GM18508 (cell line): ENCODE results near the gene NISCH.

Experiments
- ATAC-seq: cut with Tn5 transposase; IDR thresholded peaks from one replicate; pipeline ENCODE4 v1.9.1; 2021; ENCODE audit warnings: moderate number of reproducible peaks; ENCODE audit not compliant: insufficient read depth, unreplicated experiment

The NISCH gene

DNA sequence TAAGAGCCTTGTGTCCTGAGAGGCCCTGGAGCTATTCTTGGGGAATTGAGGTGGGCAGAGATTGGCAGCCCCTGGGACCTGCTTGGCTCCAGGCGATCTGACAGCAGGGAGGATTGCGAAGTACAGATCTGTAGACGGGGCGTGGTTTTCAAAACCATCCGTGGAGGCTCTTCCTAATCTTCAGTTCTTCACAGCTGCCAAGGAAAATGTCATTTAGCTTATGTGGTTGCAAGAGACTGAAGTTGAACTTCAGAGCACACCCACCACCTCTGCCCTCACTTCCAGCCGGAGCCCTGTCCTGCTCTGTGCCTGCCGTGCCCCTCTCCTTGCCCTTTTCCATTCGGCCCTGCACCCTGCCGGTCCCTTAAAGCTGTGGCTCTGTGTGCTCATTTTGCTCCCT lies 12.9 kb downstream of the NISCH start:
- ATAC-seq = no peak

DNA sequence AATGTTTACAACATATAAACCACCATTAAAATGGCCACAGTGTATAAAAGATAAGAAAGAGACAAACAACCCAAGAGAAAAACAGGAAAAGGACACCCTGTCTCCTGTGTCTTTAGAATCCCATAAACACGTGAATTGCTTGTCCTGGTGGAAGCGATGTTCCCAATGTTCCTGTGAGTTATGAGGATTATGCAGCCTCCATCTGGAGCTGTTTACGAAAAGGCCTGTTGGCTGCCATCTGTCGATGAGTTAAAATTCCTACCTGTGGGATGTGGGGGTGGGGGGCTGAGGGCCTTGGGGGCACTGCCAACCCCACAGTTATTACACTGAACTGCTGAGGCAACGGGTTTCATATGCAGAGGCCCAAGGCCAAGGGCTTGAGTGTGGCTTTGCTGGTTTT lies 13.6 kb downstream of the NISCH start:
- ATAC-seq = no peak

GRCh38 chr3:52470920-52471319 lies 15.5 kb downstream of the NISCH start:
- no peak for ATAC-seq

GRCh38 chr3:52471371-52472238 lies 16.2 kb downstream of the NISCH start:
- ATAC-seq = no peak

- no peak for ATAC-seq
Measured at GRCh38 chr3:52472239-52473000, 17.0 kb downstream of the NISCH start.

GRCh38 chr3:52473026-52473425 lies 17.6 kb downstream of the NISCH start:
- no peak for ATAC-seq

- ATAC-seq = no peak
Measured at GRCh38 chr3:52477076-52477795, 21.8 kb downstream of the NISCH start.

GRCh38 chr3:52477796-52478095 lies 22.3 kb downstream of the NISCH start:
- ATAC-seq = no peak

GRCh38 chr3:52479037-52479876 lies 23.9 kb downstream of the NISCH start:
- no peak for ATAC-seq

DNA sequence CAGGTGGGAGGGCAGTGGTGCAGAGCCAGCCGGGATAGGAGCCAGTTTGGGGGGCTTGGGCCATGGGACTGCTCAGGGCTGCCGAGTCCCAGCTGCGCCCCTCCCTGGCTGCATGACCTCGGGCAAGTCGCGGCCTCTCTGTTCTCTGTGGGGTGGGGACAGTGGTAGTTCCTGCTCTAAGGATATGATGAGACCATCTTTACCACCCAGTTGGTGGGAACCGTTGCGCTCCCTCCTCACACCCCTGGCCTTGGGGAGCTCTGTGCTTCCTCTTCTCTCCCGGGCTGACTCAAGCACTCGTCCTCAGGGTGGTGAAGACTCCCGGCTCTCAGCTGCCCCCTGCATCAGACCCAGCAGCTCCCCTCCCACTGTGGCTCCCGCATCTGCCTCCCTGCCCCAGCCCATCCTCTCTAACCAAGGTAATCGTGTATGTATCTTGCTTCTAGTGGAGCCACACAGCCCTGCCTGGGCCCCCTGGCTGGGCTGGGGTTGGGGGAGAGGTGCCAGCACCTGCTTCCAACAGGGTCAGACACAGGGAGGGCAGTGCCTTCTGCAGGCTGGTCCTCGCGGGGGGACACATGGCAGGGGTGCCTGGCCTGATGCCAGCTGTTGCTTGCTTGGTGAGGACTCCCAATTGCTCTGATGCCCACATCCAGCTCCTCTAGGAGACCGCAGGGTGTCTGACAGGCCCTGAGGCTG lies 24.6 kb downstream of the NISCH start:
- ATAC-seq = no peak

GRCh38 chr3:52480768-52481715 lies 25.6 kb downstream of the NISCH start:
- no peak for ATAC-seq

DNA sequence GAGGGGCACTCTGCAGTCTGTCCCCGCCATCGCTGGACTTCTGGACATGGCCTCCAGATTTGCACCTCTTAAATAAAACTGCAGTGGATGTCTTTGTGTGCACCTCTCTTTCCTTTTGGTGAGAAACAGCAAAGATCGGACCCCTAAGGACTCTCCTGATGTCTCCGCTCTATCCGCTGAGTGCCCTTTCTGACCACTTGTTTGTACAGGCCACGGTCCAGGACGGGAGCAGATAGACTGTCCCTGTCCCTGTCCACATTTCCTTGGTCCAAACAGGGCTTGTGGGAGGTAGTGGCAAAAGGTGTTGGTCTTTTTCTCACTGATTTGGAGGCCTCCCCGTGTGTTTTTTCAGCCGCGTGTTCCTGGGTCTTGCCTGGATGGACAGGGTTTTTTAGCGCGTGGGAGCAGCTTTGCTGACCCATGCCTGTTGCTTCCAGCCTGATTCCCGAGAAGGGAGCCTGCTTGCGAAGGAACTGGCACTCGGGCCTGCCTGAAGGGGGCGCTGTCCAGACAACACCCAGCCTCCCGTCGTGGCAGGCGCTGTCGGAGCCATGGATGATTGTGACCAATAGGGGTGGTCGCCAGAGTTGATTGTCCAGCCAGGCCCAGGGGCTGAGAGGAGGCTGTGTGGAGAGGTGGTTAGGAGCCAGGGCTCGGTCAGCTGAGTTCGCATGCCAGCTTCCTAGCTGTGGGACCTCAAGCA lies 26.6 kb downstream of the NISCH start:
- ATAC-seq = no peak

GRCh38 chr3:52483081-52483480 lies 27.7 kb downstream of the NISCH start:
- no peak for ATAC-seq

- ATAC-seq = no peak
Measured at GRCh38 chr3:52483577-52484381, 28.4 kb downstream of the NISCH start.

DNA sequence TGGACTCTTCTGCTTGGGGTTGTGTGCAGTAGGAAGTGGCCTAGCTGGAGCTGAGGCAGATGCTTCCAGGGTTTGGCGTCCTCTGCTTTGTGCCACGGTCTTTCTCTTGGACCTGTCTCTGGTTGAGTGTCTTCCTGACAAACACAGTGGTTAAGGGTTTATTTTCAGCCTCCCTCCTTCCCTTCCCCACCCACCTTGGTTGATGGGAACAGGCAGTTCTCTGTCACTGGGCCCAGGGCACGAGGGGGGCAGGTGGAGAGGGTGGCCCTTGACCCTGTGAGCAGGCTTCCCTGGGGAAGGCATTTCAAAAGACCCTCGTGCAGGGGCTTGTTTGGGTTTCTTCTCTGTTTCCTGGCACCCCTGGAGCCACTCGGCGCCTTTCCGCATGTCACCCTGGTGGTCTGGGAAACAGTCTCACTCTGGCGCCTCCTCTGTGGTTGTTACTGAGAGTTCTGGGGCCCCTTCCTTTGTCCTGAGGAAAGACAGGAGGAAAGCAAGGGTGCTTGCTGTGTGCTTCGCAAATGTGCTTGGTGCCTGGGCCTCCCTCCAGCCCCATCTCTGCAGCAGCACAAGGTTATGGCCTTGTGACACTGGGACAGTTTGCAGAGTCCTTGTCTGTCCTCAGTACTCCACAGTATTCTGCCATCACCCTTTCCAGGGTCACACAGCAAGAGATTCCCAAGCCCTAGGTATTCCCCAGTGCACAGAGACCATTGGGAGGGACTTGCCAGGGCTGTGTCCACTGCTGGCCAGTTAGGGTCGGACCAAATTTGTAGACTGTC lies 29.5 kb downstream of the NISCH start:
- ATAC-seq = no peak

DNA sequence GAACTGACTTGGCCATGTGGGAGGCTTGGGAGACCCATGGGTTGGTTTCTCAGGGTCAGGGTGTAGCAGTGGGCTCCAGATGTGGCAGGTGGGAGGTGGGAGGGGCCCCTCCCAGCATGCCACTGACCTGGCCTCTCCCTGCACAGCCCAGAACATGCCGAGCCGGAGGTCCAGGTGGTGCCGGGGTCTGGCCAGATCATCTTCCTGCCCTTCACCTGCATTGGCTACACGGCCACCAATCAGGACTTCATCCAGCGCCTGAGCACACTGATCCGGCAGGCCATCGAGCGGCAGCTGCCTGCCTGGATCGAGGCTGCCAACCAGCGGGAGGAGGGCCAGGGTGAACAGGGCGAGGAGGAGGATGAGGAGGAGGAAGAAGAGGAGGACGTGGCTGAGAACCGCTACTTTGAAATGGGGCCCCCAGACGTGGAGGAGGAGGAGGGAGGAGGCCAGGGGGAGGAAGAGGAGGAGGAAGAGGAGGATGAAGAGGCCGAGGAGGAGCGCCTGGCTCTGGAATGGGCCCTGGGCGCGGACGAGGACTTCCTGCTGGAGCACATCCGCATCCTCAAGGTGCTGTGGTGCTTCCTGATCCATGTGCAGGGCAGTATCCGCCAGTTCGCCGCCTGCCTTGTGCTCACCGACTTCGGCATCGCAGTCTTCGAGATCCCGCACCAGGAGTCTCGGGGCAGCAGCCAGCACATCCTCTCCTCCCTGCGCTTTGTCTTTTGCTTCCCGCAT lies 31.8 kb downstream of the NISCH start:
- ATAC-seq = no peak
